Vagina (tissue), 2 donors: Measurements from ENCODE around the gene KBTBD3. TPM values are rescaled to one million over a fixed set of nuclear protein-coding genes. Genes with fewer than 3 reads are reported as not detected.

Experiments used
- DNase-seq, 2 donors: peaks; one replicate each; pipeline ENCODE4 v3.0.0-alpha.2; 2017; ENCODE audit errors: extremely low spot score in 2 of 2
- H3K27ac ChIP-seq: fragments of 200-600 bp; sonication (generic); one replicate; pipeline ENCODE4 v1.5.1; 2019
- H3K27me3 ChIP-seq: fragments of 200-600 bp; sonication (generic); one replicate; pipeline ENCODE4 v1.5.1; 2019
- H3K36me3 ChIP-seq, 2 donors: fragments of 200-600 bp; sonication (generic); one replicate each; pipeline ENCODE4 v1.5.1; 2017 to 2019
- H3K4me1 ChIP-seq: fragments of 200-600 bp; sonication (generic); one replicate; pipeline ENCODE4 v1.5.1; 2019
- H3K4me3 ChIP-seq, 2 donors: fragments of 200-600 bp; sonication (generic); 1 replicate in 1 of 2; 2 replicates in 1 of 2; pipeline ENCODE4 v1.5.1; 2016 to 2019
- H3K9me3 ChIP-seq: fragments of 200-600 bp; sonication (generic); one replicate; pipeline ENCODE4 v1.5.1; 2019
- POLR2A ChIP-seq, 2 donors: fragments of 450-650 bp; IDR thresholded peaks; one replicate each; pipeline ENCODE4 v1.6.1; 2017; ENCODE audit warnings: antibody characterized with exemption in 2 of 2, mild to moderate bottlenecking in 2 of 2, moderate library complexity in 2 of 2
- POLR2AphosphoS5 ChIP-seq, 2 donors: sonication (generic); formaldehyde crosslinking; IDR thresholded peaks; one replicate each; pipeline ENCODE4 v1.9.0; 2017; ENCODE audit warnings: antibody characterized with exemption in 2 of 2, mild to moderate bottlenecking in 2 of 2, low read depth in 1 of 2; ENCODE audit not compliant: insufficient read depth in 1 of 2
- intact Hi-C: fragments of 100-400 bp; cut with DNase I; formaldehyde crosslinking; loops from one replicate; pipeline ENCODE4 v1.15.1; 2023
- total RNA-seq: library from RNA; depleted of rRNA; stranded (reverse); fragments of >200 nt; gene quantifications from one replicate; pipeline ENCODE4 v1.2.3, GENCODE V29; 2016
- TF ChIP-seq, protein P1 (sequence below), 3 experiments: fragments of 450-650 bp in 2 of 3; fragments of 200-600 bp in 1 of 3; sonication (generic) in 1 of 3; IDR thresholded peaks; one replicate each; pipeline ENCODE4 v1.5.1; 2017 to 2019; ENCODE audit warnings: antibody characterized with exemption in 3 of 3, mild to moderate bottlenecking in 2 of 3, moderate library complexity in 2 of 3

KBTBD3 gene
- total RNA-seq, 1 donor from 2014 or later, result 3.2 TPM

DNA sequence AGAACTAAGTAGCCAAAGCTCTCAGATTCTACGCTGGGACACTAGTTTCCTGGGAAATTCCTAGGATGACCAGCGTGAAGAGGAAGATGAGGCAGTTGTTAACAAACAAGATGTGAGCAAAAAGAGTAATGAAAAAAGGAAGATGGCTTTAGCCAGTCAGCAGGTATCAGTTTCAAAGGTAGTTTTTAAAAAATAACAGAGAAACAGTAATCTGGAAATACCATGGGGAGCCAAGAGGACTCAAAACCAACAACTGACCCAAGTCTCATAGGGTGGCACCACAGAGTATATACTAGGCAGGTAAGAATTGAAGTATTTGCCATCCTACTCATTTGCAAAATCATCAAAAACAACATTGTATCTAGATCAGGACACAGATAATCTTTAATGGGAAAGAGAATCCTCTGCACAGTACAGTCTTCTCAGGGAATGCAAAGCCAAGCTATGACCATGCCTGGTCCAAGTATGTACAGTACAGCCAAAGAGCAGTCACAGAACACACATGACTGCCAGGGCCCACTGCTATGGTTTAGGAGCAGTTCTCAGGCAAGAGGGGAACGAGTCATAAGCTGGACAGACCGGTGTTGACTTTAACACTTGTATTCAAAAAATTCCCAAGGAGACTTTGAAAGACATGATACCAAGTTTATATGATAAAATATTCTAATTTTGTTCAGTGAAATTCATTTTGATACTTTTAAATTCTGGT lies 75.7 kb downstream of the KBTBD3 start:
- intact Hi-C loops, result no loop called here
- no peak for DNase-seq
- Histone ChIP-seq H3K4me1 (no peaks in the 10 kb centered on the region), H3K4me3 (no peak overlapping the region), H3K36me3 (peaks cover 0 to 17% of the 10 kb centered on the region in 2 donors), H3K27ac (no peak overlapping the region), H3K9me3 (no peaks in the 10 kb centered on the region), H3K27me3 (no peaks in the 10 kb centered on the region)
- TF ChIP-seq, protein P1, sequence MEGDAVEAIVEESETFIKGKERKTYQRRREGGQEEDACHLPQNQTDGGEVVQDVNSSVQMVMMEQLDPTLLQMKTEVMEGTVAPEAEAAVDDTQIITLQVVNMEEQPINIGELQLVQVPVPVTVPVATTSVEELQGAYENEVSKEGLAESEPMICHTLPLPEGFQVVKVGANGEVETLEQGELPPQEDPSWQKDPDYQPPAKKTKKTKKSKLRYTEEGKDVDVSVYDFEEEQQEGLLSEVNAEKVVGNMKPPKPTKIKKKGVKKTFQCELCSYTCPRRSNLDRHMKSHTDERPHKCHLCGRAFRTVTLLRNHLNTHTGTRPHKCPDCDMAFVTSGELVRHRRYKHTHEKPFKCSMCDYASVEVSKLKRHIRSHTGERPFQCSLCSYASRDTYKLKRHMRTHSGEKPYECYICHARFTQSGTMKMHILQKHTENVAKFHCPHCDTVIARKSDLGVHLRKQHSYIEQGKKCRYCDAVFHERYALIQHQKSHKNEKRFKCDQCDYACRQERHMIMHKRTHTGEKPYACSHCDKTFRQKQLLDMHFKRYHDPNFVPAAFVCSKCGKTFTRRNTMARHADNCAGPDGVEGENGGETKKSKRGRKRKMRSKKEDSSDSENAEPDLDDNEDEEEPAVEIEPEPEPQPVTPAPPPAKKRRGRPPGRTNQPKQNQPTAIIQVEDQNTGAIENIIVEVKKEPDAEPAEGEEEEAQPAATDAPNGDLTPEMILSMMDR (IDR thresholded peaks at IDR 0.05), result no peak
- TF ChIP-seq POLR2AphosphoS5 (IDR thresholded peaks at IDR 0.05; ENCODE audit: insufficient read depth in 1 of 2, low read depth in 1 of 2), result no peak
- TF ChIP-seq POLR2A (IDR thresholded peaks at IDR 0.05), result no peak

Other genes starting within 250 kb of the KBTBD3 start
- 29.5 TPM for gene MSANTD4, start 55.1 kb downstream of the KBTBD3 start, total RNA-seq
- gene AASDHPPT, start 315 bp upstream of the KBTBD3 start, total RNA-seq, result 36.8 TPM